ENCODE data around the gene FXYD7. TPM values are rescaled to one million over a fixed set of nuclear protein-coding genes. Genes with fewer than 3 reads are reported as not detected.
"Not testable (repeated sequence)": the region's sequence is repeated elsewhere in the genome, so short reads cannot be mapped to it uniquely, and the experiment has no call there.

FXYD7 gene
- total and polyA plus RNA-seq, 8 donors, result 0.23 to 0.61 TPM; not detected in 6

DNA sequence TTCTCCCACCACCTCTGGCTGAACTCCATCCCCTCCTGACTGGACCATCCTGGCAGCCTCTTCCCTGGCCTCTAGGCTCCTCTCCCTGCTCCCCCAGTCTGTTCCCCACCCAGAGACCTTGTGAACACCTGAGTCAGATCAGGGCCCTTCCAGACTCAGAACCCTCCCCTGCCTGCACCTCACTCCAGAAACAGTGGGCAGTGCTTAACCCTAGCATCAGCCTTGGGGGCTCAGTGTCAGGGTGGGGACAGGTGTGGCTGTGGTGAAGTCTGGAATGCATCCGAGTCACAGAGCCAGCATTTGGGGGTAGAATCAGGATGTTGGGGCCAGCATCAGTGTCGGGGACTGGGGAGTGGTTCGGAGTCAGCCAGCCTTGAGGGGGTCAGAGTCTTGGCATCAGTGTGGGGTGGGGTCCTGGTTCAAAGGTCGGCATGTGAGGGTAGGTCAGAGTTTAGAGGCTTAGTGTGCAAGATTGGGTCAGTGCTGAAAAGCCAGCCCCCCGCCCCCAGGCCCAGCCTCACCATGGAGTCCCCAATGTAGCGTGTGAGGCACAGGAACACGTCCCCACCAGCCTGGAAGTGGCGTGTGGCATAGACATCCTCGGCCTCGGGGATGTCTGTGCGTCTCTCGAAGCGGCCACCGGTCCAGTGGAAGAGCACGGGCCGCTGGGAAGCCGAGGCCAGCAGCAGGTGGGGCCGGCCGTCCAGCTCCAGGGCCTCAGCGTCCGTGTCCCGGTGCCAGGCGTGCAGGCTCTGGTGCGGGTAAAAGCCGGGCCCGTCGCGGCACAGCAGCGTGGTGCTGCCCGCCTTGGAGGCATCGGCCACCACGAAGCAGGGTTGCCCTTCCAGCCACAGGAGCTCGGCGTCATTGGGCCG is 17.1 kb upstream of the FXYD7 start:
- Histone ChIP-seq H3K9me3 (no peaks in the 10 kb centered on the region), H3K4me1 (peaks cover 0 to 12% (median 0%) of the 10 kb centered on the region in 3 donors), H3K4me3 (no peak overlapping the region), H3K36me3 (no peaks in the 10 kb centered on the region), H3K27me3 (no peaks in the 10 kb centered on the region), H3K27ac (no peak overlapping the region)
- FAIRE-seq, result no peak
- intact Hi-C loops (cut with DNase I), result no loop called here
- ATAC-seq, result no peak
- TF ChIP-seq, protein P1, sequence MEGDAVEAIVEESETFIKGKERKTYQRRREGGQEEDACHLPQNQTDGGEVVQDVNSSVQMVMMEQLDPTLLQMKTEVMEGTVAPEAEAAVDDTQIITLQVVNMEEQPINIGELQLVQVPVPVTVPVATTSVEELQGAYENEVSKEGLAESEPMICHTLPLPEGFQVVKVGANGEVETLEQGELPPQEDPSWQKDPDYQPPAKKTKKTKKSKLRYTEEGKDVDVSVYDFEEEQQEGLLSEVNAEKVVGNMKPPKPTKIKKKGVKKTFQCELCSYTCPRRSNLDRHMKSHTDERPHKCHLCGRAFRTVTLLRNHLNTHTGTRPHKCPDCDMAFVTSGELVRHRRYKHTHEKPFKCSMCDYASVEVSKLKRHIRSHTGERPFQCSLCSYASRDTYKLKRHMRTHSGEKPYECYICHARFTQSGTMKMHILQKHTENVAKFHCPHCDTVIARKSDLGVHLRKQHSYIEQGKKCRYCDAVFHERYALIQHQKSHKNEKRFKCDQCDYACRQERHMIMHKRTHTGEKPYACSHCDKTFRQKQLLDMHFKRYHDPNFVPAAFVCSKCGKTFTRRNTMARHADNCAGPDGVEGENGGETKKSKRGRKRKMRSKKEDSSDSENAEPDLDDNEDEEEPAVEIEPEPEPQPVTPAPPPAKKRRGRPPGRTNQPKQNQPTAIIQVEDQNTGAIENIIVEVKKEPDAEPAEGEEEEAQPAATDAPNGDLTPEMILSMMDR (IDR thresholded peaks at IDR 0.05), result no peak
- 91 to 92% methylated on average over 35 of the region's 35 CpGs for WGBS, 2 donors
- DNase-seq, result no peak

DNA sequence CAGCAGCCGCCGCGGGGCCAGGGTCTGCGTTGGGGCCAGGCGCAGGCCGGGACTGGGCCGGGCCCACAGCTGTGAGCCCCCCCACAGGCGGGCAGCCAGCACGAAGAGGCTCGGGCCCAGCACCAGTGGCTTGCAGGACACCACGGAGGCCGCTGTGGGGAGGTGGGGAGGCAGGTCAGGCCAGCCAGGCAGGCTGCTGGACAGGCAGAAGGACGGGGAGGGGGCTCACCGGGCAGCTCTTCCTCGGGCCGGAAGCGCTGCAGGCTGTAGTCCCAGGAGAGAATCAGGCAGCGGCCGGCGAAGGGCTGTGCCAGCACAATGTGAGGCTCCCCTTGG is 16.5 kb upstream of the FXYD7 start:
- H3K9me3 ChIP-seq, result no peaks in the 10 kb centered on the region
- H3K27ac ChIP-seq, result no peak overlapping the region
- no peak overlapping the region for H3K4me3 ChIP-seq
- H3K36me3 ChIP-seq, result no peaks in the 10 kb centered on the region
- FAIRE-seq (no peak), DNase-seq (no peak), ATAC-seq (no peak)
- peaks cover 0 to 12% (median 0%) of the 10 kb centered on the region in 3 donors for H3K4me1 ChIP-seq
- TF ChIP-seq, protein P1 (IDR thresholded peaks at IDR 0.05), result no peak
- intact Hi-C loops (cut with DNase I), result no loop called here
- 72 to 76% methylated on average over 20 of the region's 20 CpGs for WGBS, 2 donors
- no peaks in the 10 kb centered on the region for H3K27me3 ChIP-seq

DNA sequence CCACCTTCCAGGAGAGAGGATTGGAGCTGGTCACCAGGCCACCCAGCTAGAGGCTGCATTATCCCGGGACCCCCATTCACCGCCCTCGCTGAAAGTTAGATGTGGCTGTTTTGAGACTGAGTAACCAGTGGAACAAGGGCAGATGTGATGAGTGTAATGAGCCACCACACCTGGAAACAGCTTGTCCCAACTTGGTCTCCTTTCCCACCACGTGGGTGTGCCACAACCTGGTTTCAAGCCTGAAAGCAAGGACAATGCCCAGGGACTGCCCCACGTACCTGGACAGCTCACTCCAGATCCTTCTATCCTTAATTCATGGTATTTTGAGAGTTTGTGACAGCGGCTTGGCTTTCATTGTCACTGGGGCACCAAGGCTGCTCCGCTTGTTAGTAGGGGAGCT is 15.2 kb upstream of the FXYD7 start:
- Histone ChIP-seq H3K36me3 (no peaks in the 10 kb centered on the region), H3K9me3 (no peaks in the 10 kb centered on the region), H3K4me1 (peaks cover 0 to 12% (median 0%) of the 10 kb centered on the region in 3 donors), H3K27me3 (no peaks in the 10 kb centered on the region), H3K4me3 (no peak overlapping the region), H3K27ac (no peak overlapping the region)
- TF ChIP-seq, protein P1 (IDR thresholded peaks at IDR 0.05), result no peak
- intact Hi-C loops (cut with DNase I), result no loop called here
- WGBS, 2 donors, result 83 to 97% methylated on average over 7 of the region's 7 CpGs
- ATAC-seq, result no peak
- FAIRE-seq, result no peak
- DNase-seq, result no peak

DNA sequence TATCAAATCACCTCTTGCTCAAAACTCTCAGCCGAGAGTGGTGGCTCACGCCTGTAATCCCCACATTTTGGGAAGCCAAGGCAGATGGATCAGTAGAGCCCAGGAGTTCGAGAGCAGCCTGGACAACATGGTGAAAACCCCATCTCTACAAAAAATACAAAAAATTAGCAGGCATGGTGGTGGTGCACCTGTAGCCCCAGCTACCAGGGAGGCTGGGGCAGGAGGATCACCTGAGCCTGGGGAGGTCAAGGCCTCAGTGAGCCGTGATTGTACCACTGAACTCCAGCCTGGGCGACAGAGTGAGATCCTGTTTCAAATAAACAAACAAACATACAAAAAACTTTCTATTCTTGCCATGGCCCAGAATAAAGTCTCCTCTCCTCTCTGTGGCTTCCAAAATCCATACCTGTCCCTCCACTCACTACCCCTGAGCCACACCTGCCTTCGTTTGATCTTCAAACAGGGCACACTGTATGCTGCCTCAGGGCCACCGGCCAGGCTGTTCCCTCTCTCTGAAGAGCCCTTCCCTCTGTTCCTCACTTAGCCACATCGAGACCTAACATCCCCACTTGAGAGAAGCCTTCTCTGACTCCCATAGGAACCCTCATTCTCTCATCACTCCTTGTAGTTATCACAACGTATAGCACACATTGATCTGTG is 14.5 kb upstream of the FXYD7 start:
- TF ChIP-seq, protein P1 (IDR thresholded peaks at IDR 0.05), result no peak
- Histone ChIP-seq H3K4me3 (no peak overlapping the region), H3K4me1 (peaks cover 0 to 12% (median 0%) of the 10 kb centered on the region in 3 donors), H3K27me3 (no peaks in the 10 kb centered on the region), H3K36me3 (no peaks in the 10 kb centered on the region), H3K9me3 (no peaks in the 10 kb centered on the region), H3K27ac (no peak overlapping the region)
- DNase-seq (no peak), ATAC-seq (no peak), FAIRE-seq (no peak)
- intact Hi-C loops (cut with DNase I), result no loop called here
- 89 to 90% methylated on average over 9 of the region's 9 CpGs for WGBS, 2 donors

DNA sequence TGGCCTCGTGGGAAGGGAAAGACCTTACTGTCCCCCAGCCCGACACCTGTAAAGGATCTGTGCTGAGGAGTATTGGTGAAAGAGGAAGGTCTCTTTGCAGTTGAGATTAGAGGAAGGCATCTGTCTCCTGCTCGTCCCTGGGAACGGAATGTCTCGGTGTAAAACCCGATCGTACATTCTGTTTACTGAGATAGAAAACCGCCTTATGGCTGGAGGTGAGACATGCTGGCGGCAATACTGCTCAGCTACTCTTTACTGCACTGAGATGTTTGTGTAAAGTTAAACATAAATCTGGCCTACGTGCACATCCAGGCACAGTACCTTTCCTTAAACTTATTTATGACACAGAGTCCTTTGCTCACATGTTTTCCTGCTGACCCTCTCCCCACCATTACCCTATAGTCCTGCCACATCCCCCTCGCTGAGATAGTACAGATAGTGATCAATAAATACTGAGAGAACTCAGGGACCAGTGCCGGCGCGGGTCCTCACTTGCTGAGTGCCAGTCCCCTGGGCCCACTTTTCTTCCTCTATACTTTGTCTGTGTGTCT is 13.3 kb upstream of the FXYD7 start:
- ATAC-seq, DNase-seq, H3K9me3 ChIP-seq, H3K36me3 ChIP-seq, H3K4me3 ChIP-seq, H3K27ac ChIP-seq, H3K27me3 ChIP-seq, H3K4me1 ChIP-seq: not testable (repeated sequence)
- FAIRE-seq, result peak; percentile 23
- intact Hi-C loops (cut with DNase I), result loop anchor here in 2 of 3 donors (5.0 to 10.0 kb wide), 2 partner anchors 62 to 65 kb away; no protein-coding TSS in a partner anchor
- WGBS, 2 donors, result 40 to 43% methylated on average over 14 of the region's 14 CpGs
